K562 (cell line): Measurements from ENCODE around the gene PIF1. TPM values are rescaled to one million over a fixed set of nuclear protein-coding genes. Genes with fewer than 3 reads are reported as not detected.

Experiments used
- BCOR ChIP-seq: fragments of 450-650 bp; IDR thresholded peaks from 2 replicates; pipeline ENCODE4 v1.6.1; 2016
- C11orf30 ChIP-seq: fragments of 450-650 bp; IDR thresholded peaks from 2 replicates; pipeline ENCODE4 v1.6.1; 2016; ENCODE audit warnings: low read depth, mild to moderate bottlenecking
- FOXA3 ChIP-seq, 2 experiments: fragments of 450-650 bp in 1 of 2; sonication (generic) in 1 of 2; formaldehyde crosslinking; IDR thresholded peaks in 1 of 2; conservative IDR thresholded peaks in 1 of 2; 2 replicates each; pipeline versions ENCODE4 v1.4.0 to v1.8.0; 2020 to 2022; ENCODE audit warnings: mild to moderate bottlenecking in 2 of 2, missing genetic modification reagents in 1 of 2
- FOXJ2 ChIP-seq: fragments of 200-800 bp; sonication (Bioruptor generic); IDR thresholded peaks from 2 replicates; pipeline ENCODE4 v1.6.1; 2016; ENCODE audit warnings: missing genetic modification characterization, missing compliant biosample characterization
- HLTF ChIP-seq: fragments of 450-650 bp; IDR thresholded peaks from 2 replicates; pipeline ENCODE4 v1.6.1; 2016
- ZMIZ1 ChIP-seq, 2 experiments: fragments of 150-350 bp in 1 of 2; IDR thresholded peaks; 2 replicates each; pipeline ENCODE4 v1.6.1; 2012 to 2016; ENCODE audit warnings: low read depth in 2 of 2, low read length in 2 of 2, mild to moderate bottlenecking in 1 of 2, moderate library complexity in 1 of 2
- ZNF133 ChIP-seq: fragments of 250-450 bp; sonication (Bioruptor Pico); IDR thresholded peaks from 2 replicates; pipeline ENCODE4 v1.4.0; 2020; ENCODE audit warnings: mild to moderate bottlenecking
- polyA plus RNA-seq, 8 experiments: library from polyadenylated mRNA; depleted of rRNA in 4 of 8; stranded (reverse) in 5 of 8; unstranded in 3 of 8; fragments of >200 nt; fragmentation: Nextera tagmentation in 2 of 8; fragmentation: Illumina TruSeq in 1 of 8; extraction: Ambion mirVana in 2 of 8; extraction: Trizol in 1 of 8; gene quantifications; 2 replicates each; pipeline versions ENCODE4 v1.2.1 to v1.2.3, GENCODE V29; 2011 to 2014; ENCODE audit warnings: inconsistent platforms in 1 of 8, missing spikeins in 1 of 8
- total RNA-seq, 7 experiments: library from RNA; depleted of rRNA in 6 of 7; stranded (reverse); fragments of >200 nt in 6 of 7; fragmentation: Illumina TruSeq in 2 of 7; extraction: Trizol in 2 of 7; gene quantifications; 2 replicates each; pipeline versions ENCODE4 v1.2.1 to v1.2.3, GENCODE V29; 2011 to 2021; ENCODE audit warnings: low replicate concordance in 1 of 7
- TF ChIP-seq, protein P1 (sequence below), 2 experiments: fragments of 450-650 bp in 1 of 2; sonication (generic) in 1 of 2; formaldehyde crosslinking in 1 of 2; IDR thresholded peaks; 2 replicates each; pipeline versions ENCODE4 v1.7.1 to v1.9.0; 2016 to 2022; ENCODE audit warnings: inconsistent platforms in 1 of 2, mild to moderate bottlenecking in 1 of 2, missing genetic modification reagents in 1 of 2

The PIF1 gene
- total and polyA plus RNA-seq, 9 of the 15 experiments (the other 6 are each of a cell fraction or from before 2014, with no cell fraction given) = 1.1 to 37.9 (median 11.5) TPM

- TF ChIP-seq, protein P1, sequence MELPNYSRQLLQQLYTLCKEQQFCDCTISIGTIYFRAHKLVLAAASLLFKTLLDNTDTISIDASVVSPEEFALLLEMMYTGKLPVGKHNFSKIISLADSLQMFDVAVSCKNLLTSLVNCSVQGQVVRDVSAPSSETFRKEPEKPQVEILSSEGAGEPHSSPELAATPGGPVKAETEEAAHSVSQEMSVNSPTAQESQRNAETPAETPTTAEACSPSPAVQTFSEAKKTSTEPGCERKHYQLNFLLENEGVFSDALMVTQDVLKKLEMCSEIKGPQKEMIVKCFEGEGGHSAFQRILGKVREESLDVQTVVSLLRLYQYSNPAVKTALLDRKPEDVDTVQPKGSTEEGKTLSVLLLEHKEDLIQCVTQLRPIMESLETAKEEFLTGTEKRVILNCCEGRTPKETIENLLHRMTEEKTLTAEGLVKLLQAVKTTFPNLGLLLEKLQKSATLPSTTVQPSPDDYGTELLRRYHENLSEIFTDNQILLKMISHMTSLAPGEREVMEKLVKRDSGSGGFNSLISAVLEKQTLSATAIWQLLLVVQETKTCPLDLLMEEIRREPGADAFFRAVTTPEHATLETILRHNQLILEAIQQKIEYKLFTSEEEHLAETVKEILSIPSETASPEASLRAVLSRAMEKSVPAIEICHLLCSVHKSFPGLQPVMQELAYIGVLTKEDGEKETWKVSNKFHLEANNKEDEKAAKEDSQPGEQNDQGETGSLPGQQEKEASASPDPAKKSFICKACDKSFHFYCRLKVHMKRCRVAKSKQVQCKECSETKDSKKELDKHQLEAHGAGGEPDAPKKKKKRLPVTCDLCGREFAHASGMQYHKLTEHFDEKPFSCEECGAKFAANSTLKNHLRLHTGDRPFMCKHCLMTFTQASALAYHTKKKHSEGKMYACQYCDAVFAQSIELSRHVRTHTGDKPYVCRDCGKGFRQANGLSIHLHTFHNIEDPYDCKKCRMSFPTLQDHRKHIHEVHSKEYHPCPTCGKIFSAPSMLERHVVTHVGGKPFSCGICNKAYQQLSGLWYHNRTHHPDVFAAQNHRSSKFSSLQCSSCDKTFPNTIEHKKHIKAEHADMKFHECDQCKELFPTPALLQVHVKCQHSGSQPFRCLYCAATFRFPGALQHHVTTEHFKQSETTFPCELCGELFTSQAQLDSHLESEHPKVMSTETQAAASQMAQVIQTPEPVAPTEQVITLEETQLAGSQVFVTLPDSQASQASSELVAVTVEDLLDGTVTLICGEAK (IDR thresholded peaks at IDR 0.05) = peak; percentile 64
- TF ChIP-seq, protein P1 (CRISPR knock-in tag; IDR thresholded peaks at IDR 0.05) = no peak
- TF ChIP-seq ZMIZ1 (IDR thresholded peaks at IDR 0.05; ENCODE audit: low read depth in 2 of 2, low read length in 2 of 2) (no peak), BCOR (peak; percentile 98), FOXA3 (CRISPR knock-in tag; conservative IDR thresholded peaks at IDR 0.05 in 1 of 2, IDR thresholded peaks at IDR 0.05 in 1 of 2) (no peak), ZNF133 (CRISPR knock-in tag) (no peak), FOXJ2 (no peak), C11orf30 (peak; percentile 73), HLTF (peak; percentile 83; the same call in 1 of the 2 replicates)
Measured at GRCh38 chr15:64842096-64842939, 16.9 kb upstream of the PIF1 start (continued).
